HepG2 (cell line): ENCODE measurements around the gene WNK4. TPM values are rescaled to one million over a fixed set of nuclear protein-coding genes. Genes with fewer than 3 reads are reported as not detected.

Source experiments
- ARHGAP35 ChIP-seq: sonication (generic); formaldehyde crosslinking; IDR thresholded peaks from 2 replicates; pipeline ENCODE4 v1.9.0; 2022; ENCODE audit warnings: mild to moderate bottlenecking, inconsistent platforms, moderate library complexity, missing genetic modification reagents, borderline replicate concordance
- CBX2 ChIP-seq, 2 experiments: fragments of 200-600 bp in 1 of 2; sonication (generic); formaldehyde crosslinking in 1 of 2; IDR thresholded peaks; 2 replicates each; pipeline versions ENCODE4 v1.7.0 to v1.8.1; 2018 to 2022; ENCODE audit warnings: low read depth in 2 of 2, low read length in 1 of 2, mild to moderate bottlenecking in 1 of 2, missing genetic modification reagents in 1 of 2
- CENPX ChIP-seq: sonication (generic); formaldehyde crosslinking; IDR thresholded peaks from 2 replicates; pipeline ENCODE4 v1.9.0; 2021; ENCODE audit warnings: mild to moderate bottlenecking, missing genetic modification reagents, moderate library complexity
- FIP1L1 ChIP-seq: fragments of 200-400 bp; formaldehyde crosslinking; IDR thresholded peaks from 2 replicates; pipeline ENCODE4 v1.6.1; 2018; ENCODE audit warnings: low read depth, mild to moderate bottlenecking, low read length, moderate library complexity, borderline replicate concordance; ENCODE audit not compliant: insufficient read depth
- HMG20B ChIP-seq: conservative IDR thresholded peaks from 2 replicates; pipeline ENCODE4 v1.6.1; 2016; ENCODE audit warnings: missing genetic modification reagents, missing compliant biosample characterization
- HMGA1 ChIP-seq: sonication (generic); formaldehyde crosslinking; conservative IDR thresholded peaks from 2 replicates; pipeline ENCODE4 v1.4.0; 2020; ENCODE audit warnings: missing genetic modification reagents
- HOXD1 ChIP-seq: sonication (generic); formaldehyde crosslinking; IDR thresholded peaks from 2 replicates; pipeline ENCODE4 v1.5.0; 2020; ENCODE audit warnings: missing genetic modification reagents
- KLF13 ChIP-seq: sonication (generic); formaldehyde crosslinking; IDR thresholded peaks from 2 replicates; pipeline ENCODE4 v1.4.0; 2020; ENCODE audit warnings: mild to moderate bottlenecking, missing genetic modification reagents
- MIER2 ChIP-seq: IDR thresholded peaks from 2 replicates; pipeline ENCODE4 v1.6.1; 2016; ENCODE audit warnings: missing biosample characterization, missing genetic modification reagents
- MTA3 ChIP-seq: sonication (generic); formaldehyde crosslinking; IDR thresholded peaks from 2 replicates; pipeline ENCODE4 v1.4.0; 2020; ENCODE audit warnings: missing genetic modification reagents
- MTF2 ChIP-seq: sonication (generic); formaldehyde crosslinking; IDR thresholded peaks from 2 replicates; pipeline ENCODE4 v1.5.0; 2020; ENCODE audit warnings: missing genetic modification reagents, borderline replicate concordance
- NR2F6 ChIP-seq, 2 experiments: IDR thresholded peaks; 2 replicates each; pipeline ENCODE4 v1.6.1; 2016; ENCODE audit warnings: antibody characterized with exemption in 1 of 2, mild to moderate bottlenecking in 1 of 2
- PAF1 ChIP-seq: IDR thresholded peaks from 2 replicates; pipeline ENCODE4 v1.6.1; 2016; ENCODE audit warnings: missing genetic modification reagents, missing compliant biosample characterization
- PHF8 ChIP-seq: sonication (generic); formaldehyde crosslinking; IDR thresholded peaks from 2 replicates; pipeline ENCODE4 v1.5.0; 2020; ENCODE audit warnings: missing genetic modification reagents
- PITX1 ChIP-seq: sonication (generic); formaldehyde crosslinking; IDR thresholded peaks from 2 replicates; pipeline ENCODE4 v1.5.1; 2020; ENCODE audit warnings: mild to moderate bottlenecking, missing genetic modification reagents
- POLR2AphosphoS2 ChIP-seq: IDR thresholded peaks from 2 replicates; pipeline ENCODE4 v1.6.1; 2011; ENCODE audit warnings: low read depth, low read length, improper control_type of control experiment
- RFXANK ChIP-seq: IDR thresholded peaks from 2 replicates; pipeline ENCODE4 v1.6.1; 2016
- RNF2 ChIP-seq: fragments of 450-650 bp; conservative IDR thresholded peaks from 2 replicates; pipeline ENCODE4 v1.6.1; 2016; ENCODE audit warnings: low read depth
- SALL2 ChIP-seq: sonication (generic); formaldehyde crosslinking; IDR thresholded peaks from 2 replicates; pipeline ENCODE4 v1.8.1; 2023; ENCODE audit warnings: mild to moderate bottlenecking, missing genetic modification reagents, inconsistent platforms
- SAP130 ChIP-seq: IDR thresholded peaks from 2 replicates; pipeline ENCODE4 v1.6.1; 2016; ENCODE audit warnings: low read depth
- ZMAT3 ChIP-seq: sonication (generic); formaldehyde crosslinking; conservative IDR thresholded peaks from 2 replicates; pipeline ENCODE4 v1.7.0; 2021; ENCODE audit warnings: missing genetic modification reagents
- ZNF33B ChIP-seq: sonication (generic); formaldehyde crosslinking; IDR thresholded peaks from 2 replicates; pipeline ENCODE4 v1.5.1; 2020; ENCODE audit warnings: mild to moderate bottlenecking, missing genetic modification reagents
- ZNF468 ChIP-seq: sonication (generic); formaldehyde crosslinking; IDR thresholded peaks from 2 replicates; pipeline ENCODE4 v1.8.0; 2022; ENCODE audit warnings: mild to moderate bottlenecking, moderate library complexity, missing genetic modification reagents
- ZNF512 ChIP-seq: sonication (generic); formaldehyde crosslinking; IDR thresholded peaks from 2 replicates; pipeline ENCODE4 v1.4.0; 2020; ENCODE audit warnings: mild to moderate bottlenecking, missing genetic modification reagents
- ZNF557 ChIP-seq: sonication (generic); formaldehyde crosslinking; IDR thresholded peaks from 2 replicates; pipeline ENCODE4 v1.4.0; 2020; ENCODE audit warnings: missing genetic modification reagents
- ZNF674 ChIP-seq: sonication (generic); formaldehyde crosslinking; IDR thresholded peaks from 2 replicates; pipeline ENCODE4 v1.5.0; 2020; ENCODE audit warnings: low read depth, mild to moderate bottlenecking, missing genetic modification reagents
- ZNF703 ChIP-seq: sonication (generic); formaldehyde crosslinking; IDR thresholded peaks from 2 replicates; pipeline ENCODE4 v1.5.1; 2020; ENCODE audit warnings: missing genetic modification reagents, mild to moderate bottlenecking, moderate library complexity, borderline replicate concordance
- ZNF883 ChIP-seq: sonication (generic); formaldehyde crosslinking; IDR thresholded peaks from 2 replicates; pipeline ENCODE4 v1.5.1; 2020; ENCODE audit warnings: mild to moderate bottlenecking, missing genetic modification reagents; ENCODE audit errors: not compliant biosample characterization
- polyA plus RNA-seq, 8 experiments: library from polyadenylated mRNA; depleted of rRNA in 3 of 8; stranded (reverse) in 7 of 8; unstranded in 1 of 8; fragments of >200 nt; fragmentation: Illumina TruSeq in 4 of 8; extraction: Trizol in 4 of 8; gene quantifications; 2 replicates each; pipeline versions ENCODE4 v1.2.1 to v1.2.3, GENCODE V29; 2011 to 2016; ENCODE audit warnings: low read depth in 4 of 8, missing spikeins in 1 of 8, mixed read lengths in 1 of 8; ENCODE audit not compliant: insufficient read depth in 1 of 8
- total RNA-seq, 5 experiments: library from RNA; depleted of rRNA; stranded (reverse); fragments of >200 nt; fragmentation: Illumina TruSeq; extraction: Trizol; gene quantifications; 2 replicates each; pipeline ENCODE4 v1.2.3, GENCODE V29; 2016; ENCODE audit warnings: low read depth in 1 of 5
- TF ChIP-seq, protein P1 (sequence below): sonication (generic); formaldehyde crosslinking; IDR thresholded peaks from 2 replicates; pipeline ENCODE4 v1.5.0; 2020; ENCODE audit warnings: missing genetic modification reagents

WNK4 gene
- total and polyA plus RNA-seq, 2 of the 13 experiments (the other 11 are each of a cell fraction or from before 2014, with no cell fraction given), result 2.7 to 13.7 TPM

- no peak; the same call in 1 of the 2 replicates for TF ChIP-seq NR2F6 (IDR thresholded peaks at IDR 0.05)
- peak; percentile 69 for TF ChIP-seq NR2F6 (CRISPR knock-in tag; IDR thresholded peaks at IDR 0.05)
- TF ChIP-seq MTF2, result no peak
- TF ChIP-seq HMG20B (CRISPR knock-in tag), result no peak; the same call in 1 of the 2 replicates
- no peak for TF ChIP-seq FIP1L1
- peak; percentile 97 for TF ChIP-seq ZNF33B (CRISPR knock-in tag)
- TF ChIP-seq, protein P1, sequence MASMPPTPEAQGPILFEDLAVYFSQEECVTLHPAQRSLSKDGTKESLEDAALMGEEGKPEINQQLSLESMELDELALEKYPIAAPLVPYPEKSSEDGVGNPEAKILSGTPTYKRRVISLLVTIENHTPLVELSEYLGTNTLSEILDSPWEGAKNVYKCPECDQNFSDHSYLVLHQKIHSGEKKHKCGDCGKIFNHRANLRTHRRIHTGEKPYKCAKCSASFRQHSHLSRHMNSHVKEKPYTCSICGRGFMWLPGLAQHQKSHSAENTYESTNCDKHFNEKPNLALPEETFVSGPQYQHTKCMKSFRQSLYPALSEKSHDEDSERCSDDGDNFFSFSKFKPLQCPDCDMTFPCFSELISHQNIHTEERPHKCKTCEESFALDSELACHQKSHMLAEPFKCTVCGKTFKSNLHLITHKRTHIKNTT (CRISPR knock-in tag), result 0 out of 2 replicates have a peak, but pooled peaks have one; percentile 6
- TF ChIP-seq CBX2 (IDR thresholded peaks at IDR 0.05; ENCODE audit: low read depth, low read length), result no peak
- no peak for TF ChIP-seq CBX2 (CRISPR knock-in tag; IDR thresholded peaks at IDR 0.05; ENCODE audit: low read depth)
- no peak for TF ChIP-seq ZNF512 (CRISPR knock-in tag)
- TF ChIP-seq RNF2, result peak; percentile 77
- TF ChIP-seq MTA3 (CRISPR knock-in tag), result no peak
- TF ChIP-seq ZNF883 (CRISPR knock-in tag), result peak; percentile 96
- no peak for TF ChIP-seq ZNF468 (CRISPR knock-in tag)
- peak; percentile 57 for TF ChIP-seq MIER2 (CRISPR knock-in tag)
- TF ChIP-seq KLF13 (CRISPR knock-in tag), result peak; percentile 74; the same call in 1 of the 2 replicates
- peak; percentile 40; the same call in 1 of the 2 replicates for TF ChIP-seq HOXD1
- peak; percentile 88 for TF ChIP-seq SALL2 (CRISPR knock-in tag)
- TF ChIP-seq ARHGAP35 (CRISPR knock-in tag), result peak; percentile 96; the same call in 1 of the 2 replicates
- TF ChIP-seq PAF1 (CRISPR knock-in tag), result no peak
- no peak; the same call in 1 of the 2 replicates for TF ChIP-seq ZNF557
- 0 out of 2 replicates have a peak, but pooled peaks have one; percentile 62 for TF ChIP-seq ZNF703 (CRISPR knock-in tag)
- TF ChIP-seq SAP130 (CRISPR knock-in tag), result peak; percentile 96
- TF ChIP-seq POLR2AphosphoS2, result no peak
- no peak for TF ChIP-seq HMGA1 (CRISPR knock-in tag)
- TF ChIP-seq ZNF674 (CRISPR knock-in tag), result peak; percentile 85; the same call in 1 of the 2 replicates
- peak; percentile 79 for TF ChIP-seq PITX1 (CRISPR knock-in tag)
- peak; percentile 97 for TF ChIP-seq PHF8 (CRISPR knock-in tag)
- no peak for TF ChIP-seq CENPX (CRISPR knock-in tag)
- peak; percentile 87; the same call in 1 of the 2 replicates for TF ChIP-seq RFXANK (CRISPR knock-in tag)
- peak; percentile 94 for TF ChIP-seq ZMAT3 (CRISPR knock-in tag)
Observed at GRCh38 chr17:42798383-42799380, 18.3 kb downstream of the WNK4 start, which contains the start of the genes CNTD1 and COA3 (continued).
